Fibroblast of pulmonary artery (primary cell): ENCODE results near the gene KCTD17.

Experiments used
- DNase-seq: peaks from one replicate; pipeline ENCODE4 v3.0.0-alpha.2; 2010; ENCODE audit warnings: low read depth
- H3K4me3 ChIP-seq: replicated peaks from 2 replicates; pipeline ENCODE4 v1.5.1; 2011; ENCODE audit warnings: low read depth, mild to moderate bottlenecking, control low read depth, low read length, moderate library complexity
- CTCF ChIP-seq: IDR thresholded peaks from 2 replicates; pipeline ENCODE4 v1.5.1; 2011; ENCODE audit warnings: mild to moderate bottlenecking, control low read depth, low read length, inconsistent platforms; ENCODE audit errors: missing control alignments

Gene KCTD17

GRCh38 chr22:37072673-37073072 lies 21.1 kb downstream of the KCTD17 start:
- no peak for DNase-seq
- H3K4me3 ChIP-seq = no peak overlapping the region
- TF ChIP-seq CTCF = no peak

GRCh38 chr22:37074537-37074936 lies 23.0 kb downstream of the KCTD17 start:
- TF ChIP-seq CTCF = no peak
- no peak overlapping the region for H3K4me3 ChIP-seq
- no peak for DNase-seq

- no peak for TF ChIP-seq CTCF
- H3K4me3 ChIP-seq = no peak overlapping the region
- no peak for DNase-seq
Observed at GRCh38 chr22:37075046-37075445, 23.5 kb downstream of the KCTD17 start.

GRCh38 chr22:37075822-37076433 lies 24.4 kb downstream of the KCTD17 start:
- H3K4me3 ChIP-seq = no peak overlapping the region
- TF ChIP-seq CTCF = no peak
- DNase-seq = no peak

GRCh38 chr22:37077802-37078448 lies 26.4 kb downstream of the KCTD17 start:
- peak; percentile 99 for TF ChIP-seq CTCF
- DNase-seq = peak; percentile 61
- H3K4me3 ChIP-seq = no peak overlapping the region

- H3K4me3 ChIP-seq = no peak overlapping the region
- no peak for DNase-seq
- TF ChIP-seq CTCF = no peak
Observed at GRCh38 chr22:37079158-37079557, 27.6 kb downstream of the KCTD17 start.

GRCh38 chr22:37079668-37080171 lies 28.2 kb downstream of the KCTD17 start:
- DNase-seq = peak; percentile 67
- H3K4me3 ChIP-seq = no peak overlapping the region
- TF ChIP-seq CTCF = no peak
